ENCODE results near the gene TTI1. TPM values are rescaled to one million over a fixed set of nuclear protein-coding genes. Genes with fewer than 3 reads are reported as not detected.

TTI1 gene
- total RNA-seq, 6 experiments from 2014 or later: 11.8 to 17.9 (median 14.1) TPM

- no peaks in the 10 kb centered on the region for H3K9me3 Mint-ChIP-seq
- DNase-seq: no peak
- no peak for TF ChIP-seq CTCF (IDR thresholded peaks at IDR 0.05)
- no peak overlapping the region for H3K27ac Mint-ChIP-seq
- H3K36me3 Mint-ChIP-seq (ENCODE audit: low read depth): peaks cover 56% of the 10 kb centered on the region
- H3K27me3 Mint-ChIP-seq (ENCODE audit: insufficient read depth): no peaks in the 10 kb centered on the region
- no peak overlapping the region for H3K4me3 Mint-ChIP-seq
- peaks cover 17% of the 10 kb centered on the region for H3K4me1 Mint-ChIP-seq (ENCODE audit: low read depth)
Observed at GRCh38 chr20:38067717-38068365, 34.6 kb upstream of the TTI1 start.

GRCh38 chr20:38066969-38067716 is 33.9 kb upstream of the TTI1 start:
- H3K4me3 Mint-ChIP-seq: no peak overlapping the region

GRCh38 chr20:38065764-38066375 is 32.6 kb upstream of the TTI1 start:
- Mint-ChIP-seq H3K9me3 (no peaks in the 10 kb centered on the region), H3K4me3 (no peak overlapping the region), H3K27me3 (ENCODE audit: insufficient read depth) (no peaks in the 10 kb centered on the region), H3K27ac (no peak overlapping the region), H3K4me1 (ENCODE audit: low read depth) (peaks cover 9% of the 10 kb centered on the region), H3K36me3 (ENCODE audit: low read depth) (peaks cover 38% of the 10 kb centered on the region)
- DNase-seq: no peak
- no peak for TF ChIP-seq CTCF (IDR thresholded peaks at IDR 0.05)

More at GRCh38 chr20:38066969-38067716, 33.9 kb upstream of the TTI1 start:
- Mint-ChIP-seq H3K27ac (no peak overlapping the region), H3K36me3 (ENCODE audit: low read depth) (peaks cover 51% of the 10 kb centered on the region), H3K27me3 (ENCODE audit: insufficient read depth) (no peaks in the 10 kb centered on the region), H3K9me3 (no peaks in the 10 kb centered on the region), H3K4me1 (ENCODE audit: low read depth) (peaks cover 10% of the 10 kb centered on the region)
- no peak for DNase-seq
- TF ChIP-seq CTCF (IDR thresholded peaks at IDR 0.05): no peak

GRCh38 chr20:38063911-38064530 is 30.8 kb upstream of the TTI1 start:
- Mint-ChIP-seq H3K36me3 (ENCODE audit: low read depth) (peaks cover 34% of the 10 kb centered on the region), H3K4me3 (no peak overlapping the region), H3K27me3 (ENCODE audit: insufficient read depth) (no peaks in the 10 kb centered on the region), H3K9me3 (no peaks in the 10 kb centered on the region), H3K4me1 (ENCODE audit: low read depth) (peaks cover 22% of the 10 kb centered on the region), H3K27ac (no peak overlapping the region)
- no peak for TF ChIP-seq CTCF (IDR thresholded peaks at IDR 0.05)
- no peak for DNase-seq

GRCh38 chr20:38062890-38063289 is 29.6 kb upstream of the TTI1 start:
- Mint-ChIP-seq H3K36me3 (ENCODE audit: low read depth) (peaks cover 34% of the 10 kb centered on the region), H3K27me3 (ENCODE audit: insufficient read depth) (no peaks in the 10 kb centered on the region), H3K4me3 (no peak overlapping the region), H3K4me1 (ENCODE audit: low read depth) (peaks cover 22% of the 10 kb centered on the region), H3K27ac (no peak overlapping the region), H3K9me3 (no peaks in the 10 kb centered on the region)
- DNase-seq: no peak
- TF ChIP-seq CTCF (IDR thresholded peaks at IDR 0.05): no peak
